Measurements from ENCODE around the gene VIPR2.

VIPR2 gene

GRCh38 chr7:159147687-159148086 is 3.0 kb upstream of the VIPR2 start:
- Mint-ChIP-seq H3K4me1 (no peaks in the 10 kb centered on the region), H3K4me3 (no peak overlapping the region), H3K9me3 (no peaks in the 10 kb centered on the region)

GRCh38 chr7:159147246-159147645 is 2.6 kb upstream of the VIPR2 start:
- Mint-ChIP-seq H3K36me3 (no peaks in the 10 kb centered on the region), H3K27ac (no peak overlapping the region), H3K4me3 (no peak overlapping the region), H3K4me1 (no peaks in the 10 kb centered on the region), H3K9me3 (no peaks in the 10 kb centered on the region), H3K27me3 (peaks cover 6% of the 10 kb centered on the region)

More at GRCh38 chr7:159147687-159148086, 3.0 kb upstream of the VIPR2 start:
- Mint-ChIP-seq H3K27ac (no peak overlapping the region), H3K36me3 (no peaks in the 10 kb centered on the region), H3K27me3 (peaks cover 5% of the 10 kb centered on the region)

GRCh38 chr7:159146084-159146858 is 1.6 kb upstream of the VIPR2 start:
- Mint-ChIP-seq H3K27me3 (peaks cover 9% of the 10 kb centered on the region), H3K9me3 (no peaks in the 10 kb centered on the region), H3K4me1 (no peaks in the 10 kb centered on the region), H3K27ac (no peak overlapping the region), H3K4me3 (no peak overlapping the region), H3K36me3 (no peaks in the 10 kb centered on the region)

GRCh38 chr7:159145490-159145855 is 806 bp upstream of the VIPR2 start:
- Mint-ChIP-seq H3K27me3 (peaks cover 9% of the 10 kb centered on the region), H3K4me1 (no peaks in the 10 kb centered on the region), H3K27ac (no peak overlapping the region), H3K4me3 (peak overlapping the region; percentile 49), H3K36me3 (no peaks in the 10 kb centered on the region), H3K9me3 (no peaks in the 10 kb centered on the region)

DNA sequence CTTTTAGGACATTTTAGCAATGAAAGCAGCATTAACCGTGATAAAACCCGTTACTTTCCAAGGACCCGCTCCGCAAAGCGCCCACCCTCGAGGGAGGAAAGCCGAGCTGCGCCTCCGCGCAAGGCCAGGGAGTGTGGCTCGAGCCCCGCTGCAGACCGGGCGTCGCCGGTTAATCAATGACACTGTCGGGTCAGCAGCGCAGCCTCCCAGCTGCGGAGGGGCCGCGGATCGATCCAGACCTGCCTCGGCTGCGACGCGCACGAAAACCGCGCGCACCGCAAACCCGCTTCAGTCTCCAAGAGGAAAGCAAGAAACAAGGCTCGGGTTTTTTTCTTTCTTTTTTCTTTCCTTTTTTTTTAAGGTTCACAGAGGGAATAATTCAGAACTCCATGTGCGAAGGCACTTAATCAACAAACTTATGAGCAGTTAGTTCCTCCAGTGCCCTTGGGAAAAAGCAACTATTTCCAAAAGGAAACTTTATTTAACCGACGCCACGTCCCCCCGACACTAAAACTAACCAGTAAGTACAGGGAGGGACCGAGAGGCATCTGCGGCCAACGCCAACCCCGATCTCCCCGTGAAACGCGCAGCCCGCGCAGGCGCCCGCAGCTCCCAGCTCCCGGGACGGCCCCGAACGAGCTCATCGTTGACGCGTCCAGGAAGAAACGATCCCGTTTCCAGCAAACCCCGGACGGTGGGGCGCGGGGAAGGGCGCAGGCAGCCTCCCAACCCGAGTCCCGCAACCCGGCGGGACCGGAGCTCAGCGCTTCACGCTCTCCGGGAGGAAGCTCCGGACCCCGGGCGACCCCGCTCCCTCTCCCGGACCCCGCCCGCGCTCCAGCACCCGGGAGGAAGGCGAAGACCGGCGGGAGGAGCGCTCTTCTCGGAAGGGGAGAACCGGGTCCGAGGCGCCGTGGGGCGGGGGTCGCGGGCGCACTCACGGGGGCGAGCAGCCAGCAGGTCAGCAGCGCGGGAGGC is 598 bp downstream of the VIPR2 start:
- H3K27ac Mint-ChIP-seq = no peak overlapping the region
- H3K36me3 Mint-ChIP-seq = no peaks in the 10 kb centered on the region
- H3K27me3 Mint-ChIP-seq = peaks cover 10% of the 10 kb centered on the region
- H3K9me3 Mint-ChIP-seq = no peaks in the 10 kb centered on the region
- H3K4me3 Mint-ChIP-seq = peak overlapping the region; percentile 56
- H3K4me1 Mint-ChIP-seq = no peaks in the 10 kb centered on the region

- H3K4me3 Mint-ChIP-seq = peak overlapping the region; percentile 31
- H3K27me3 Mint-ChIP-seq = peaks cover 12% of the 10 kb centered on the region
- no peaks in the 10 kb centered on the region for H3K36me3 Mint-ChIP-seq
- H3K9me3 Mint-ChIP-seq = no peaks in the 10 kb centered on the region
- no peaks in the 10 kb centered on the region for H3K4me1 Mint-ChIP-seq
- H3K27ac Mint-ChIP-seq = no peak overlapping the region
These were observed 1.9 kb downstream of the VIPR2 start for GRCh38 chr7:159142730-159143129.

- H3K9me3 Mint-ChIP-seq = no peaks in the 10 kb centered on the region
- no peak overlapping the region for H3K4me3 Mint-ChIP-seq
- peaks cover 12% of the 10 kb centered on the region for H3K27me3 Mint-ChIP-seq
- no peaks in the 10 kb centered on the region for H3K4me1 Mint-ChIP-seq
- H3K36me3 Mint-ChIP-seq = no peaks in the 10 kb centered on the region
- no peak overlapping the region for H3K27ac Mint-ChIP-seq
These were observed 2.5 kb downstream of the VIPR2 start for GRCh38 chr7:159142199-159142598.

DNA sequence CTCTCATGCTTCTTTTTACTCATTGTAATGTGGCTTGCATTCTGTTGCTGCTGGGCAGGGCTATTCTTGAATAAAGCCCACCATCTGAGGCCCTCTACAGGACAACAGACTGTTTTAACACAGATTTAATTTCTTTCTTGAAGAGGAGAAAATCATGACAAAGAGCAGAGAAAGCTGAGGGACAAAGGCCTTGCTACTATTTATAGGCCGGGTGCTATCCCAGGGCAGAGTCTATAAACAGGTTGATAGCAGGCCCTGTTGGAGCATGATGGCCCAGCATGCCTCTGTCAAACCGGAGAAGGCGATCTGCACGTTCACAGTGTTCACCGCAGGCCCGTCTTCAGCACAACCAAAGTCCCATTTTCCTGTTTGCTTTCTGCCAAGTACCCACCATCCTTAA is 3.0 kb downstream of the VIPR2 start:
- Mint-ChIP-seq H3K36me3 (no peaks in the 10 kb centered on the region), H3K27ac (no peak overlapping the region), H3K27me3 (peaks cover 12% of the 10 kb centered on the region), H3K4me1 (no peaks in the 10 kb centered on the region), H3K9me3 (no peaks in the 10 kb centered on the region), H3K4me3 (no peak overlapping the region)

GRCh38 chr7:159141167-159141566 is 3.5 kb downstream of the VIPR2 start:
- no peaks in the 10 kb centered on the region for H3K4me1 Mint-ChIP-seq
- H3K27me3 Mint-ChIP-seq = peaks cover 12% of the 10 kb centered on the region
- H3K4me3 Mint-ChIP-seq = no peak overlapping the region
- H3K27ac Mint-ChIP-seq = no peak overlapping the region
- no peaks in the 10 kb centered on the region for H3K9me3 Mint-ChIP-seq
- H3K36me3 Mint-ChIP-seq = no peaks in the 10 kb centered on the region

- Mint-ChIP-seq H3K36me3 (no peaks in the 10 kb centered on the region), H3K4me3 (no peak overlapping the region), H3K9me3 (no peaks in the 10 kb centered on the region), H3K27ac (no peak overlapping the region), H3K27me3 (peaks cover 12% of the 10 kb centered on the region), H3K4me1 (no peaks in the 10 kb centered on the region)
These were observed 4.3 kb downstream of the VIPR2 start for GRCh38 chr7:159140170-159140910.

DNA sequence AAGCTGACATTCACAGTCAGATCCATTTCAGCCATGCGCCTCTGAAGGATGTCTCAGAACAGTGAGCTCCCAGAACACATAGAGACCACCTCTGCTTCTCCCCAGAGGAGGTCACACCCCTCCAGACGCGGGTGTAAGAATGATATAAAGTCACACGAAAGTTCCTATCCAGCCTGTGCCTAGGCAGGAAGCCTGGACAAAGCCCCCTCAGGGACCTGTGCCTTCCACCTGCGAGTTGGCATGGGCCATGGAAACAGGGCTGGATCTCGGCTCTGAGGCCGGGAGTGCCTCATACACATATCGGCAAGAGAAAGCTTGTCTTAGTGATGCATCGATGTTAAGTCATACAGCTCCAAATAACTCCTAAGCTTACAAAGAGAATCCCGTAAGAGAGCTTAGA is 5.0 kb downstream of the VIPR2 start:
- Mint-ChIP-seq H3K9me3 (no peaks in the 10 kb centered on the region), H3K27ac (no peak overlapping the region), H3K36me3 (no peaks in the 10 kb centered on the region), H3K4me3 (no peak overlapping the region), H3K27me3 (peaks cover 12% of the 10 kb centered on the region), H3K4me1 (no peaks in the 10 kb centered on the region)

GRCh38 chr7:159139202-159139601 is 5.5 kb downstream of the VIPR2 start:
- Mint-ChIP-seq H3K9me3 (no peaks in the 10 kb centered on the region), H3K4me3 (no peak overlapping the region), H3K36me3 (no peaks in the 10 kb centered on the region), H3K27me3 (peaks cover 12% of the 10 kb centered on the region), H3K4me1 (no peaks in the 10 kb centered on the region), H3K27ac (no peak overlapping the region)

DNA sequence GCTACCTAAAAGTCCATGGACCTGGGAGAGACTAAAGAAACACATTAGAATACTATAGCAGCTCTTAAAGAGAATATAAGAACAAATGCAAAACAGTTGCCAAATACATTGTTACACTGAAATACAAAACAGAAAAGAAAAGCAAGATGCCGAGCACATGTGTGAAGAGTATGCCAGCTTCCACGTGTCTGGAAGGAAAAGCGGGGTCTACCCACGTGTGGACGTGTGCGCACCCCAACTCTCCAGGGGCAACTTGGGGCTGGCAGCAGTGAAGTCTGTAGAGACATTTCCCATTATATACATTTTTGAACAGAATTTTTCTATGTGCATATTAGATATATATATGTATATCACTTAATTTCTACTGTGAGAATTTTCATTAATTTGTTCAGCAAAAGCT is 6.2 kb downstream of the VIPR2 start:
- H3K4me1 Mint-ChIP-seq = no peaks in the 10 kb centered on the region
- peaks cover 12% of the 10 kb centered on the region for H3K27me3 Mint-ChIP-seq
- H3K4me3 Mint-ChIP-seq = no peak overlapping the region
- H3K27ac Mint-ChIP-seq = no peak overlapping the region
- no peaks in the 10 kb centered on the region for H3K36me3 Mint-ChIP-seq
- H3K9me3 Mint-ChIP-seq = no peaks in the 10 kb centered on the region

DNA sequence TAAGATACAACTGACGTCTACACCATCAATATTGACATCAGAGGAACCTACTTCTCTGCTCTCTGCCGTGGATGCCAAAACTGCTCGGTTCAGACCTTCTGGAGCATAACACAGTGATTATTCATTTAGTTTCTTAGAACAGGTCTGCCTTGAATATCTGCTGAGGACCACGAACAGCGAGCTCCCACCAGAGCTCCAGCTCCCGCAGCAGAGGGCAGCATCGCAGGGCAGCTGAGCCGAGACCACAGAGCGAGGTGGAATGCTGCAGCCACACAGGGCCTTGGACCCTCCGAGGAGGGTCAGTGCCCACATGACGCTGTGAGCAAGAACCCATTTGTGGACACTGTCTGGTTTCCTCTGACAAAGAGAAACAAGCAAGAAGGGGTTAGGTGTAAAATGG is 6.8 kb downstream of the VIPR2 start:
- no peaks in the 10 kb centered on the region for H3K9me3 Mint-ChIP-seq
- no peak overlapping the region for H3K27ac Mint-ChIP-seq
- H3K4me3 Mint-ChIP-seq = no peak overlapping the region
- no peaks in the 10 kb centered on the region for H3K4me1 Mint-ChIP-seq
- H3K36me3 Mint-ChIP-seq = no peaks in the 10 kb centered on the region
- peaks cover 12% of the 10 kb centered on the region for H3K27me3 Mint-ChIP-seq

GRCh38 chr7:159136846-159137245 is 7.8 kb downstream of the VIPR2 start:
- Mint-ChIP-seq H3K4me3 (no peak overlapping the region), H3K27me3 (peaks cover 6% of the 10 kb centered on the region), H3K4me1 (no peaks in the 10 kb centered on the region), H3K27ac (no peak overlapping the region), H3K9me3 (no peaks in the 10 kb centered on the region), H3K36me3 (no peaks in the 10 kb centered on the region)
